Measurements from ENCODE around the gene ANKRD55. TPM values are rescaled to one million over a fixed set of nuclear protein-coding genes. Genes with fewer than 3 reads are reported as not detected.

ANKRD55 gene
- total and polyA plus RNA-seq, 2 of the 8 experiments (the other 6 are each of a cell fraction or from before 2014, with no cell fraction given): not detected

GRCh38 chr5:56282216-56282615 is 49.1 kb upstream of the ANKRD55 start:
- Histone ChIP-seq H3K4me3 (ENCODE audit: extremely low read depth in 1 of 4, insufficient read depth in 2 of 4, low read depth in 3 of 4, low read length in 4 of 4) (no peak overlapping the region), H3K23ac (ENCODE audit: insufficient read length) (no peak overlapping the region), H3K4me1 (replicated peaks in 1 of 4; ENCODE audit: control insufficient read depth in 3 of 4, insufficient read depth in 4 of 4, low read length in 3 of 4) (peaks cover 0 to 8% (median 0%) of the 10 kb centered on the region in 4 experiments; a peak in 2 of 7 replicates), H2BK5ac (ENCODE audit: low read depth, low read length) (no peak overlapping the region), H3K9ac (replicated peaks in 1 of 4; ENCODE audit: extremely low read depth in 1 of 4, low read depth in 3 of 4, low read length in 3 of 4) (no peak overlapping the region), H2BK15ac (ENCODE audit: low read length) (no peak overlapping the region), H3K18ac (ENCODE audit: extremely low read depth, low read length) (no peak overlapping the region), H3K4me2 (ENCODE audit: insufficient read depth in 1 of 2, low read depth in 2 of 2, low read length in 2 of 2) (no peak overlapping the region), H3K79me1 (ENCODE audit: low read depth, low read length) (no peaks in the 10 kb centered on the region), H4K5ac (ENCODE audit: insufficient read length, low read depth, low read length) (no peak overlapping the region), H2AFZ (ENCODE audit: low read length) (no peak overlapping the region), H3K36me3 (ENCODE audit: control insufficient read depth in 2 of 4, insufficient read depth in 4 of 4, low read length in 3 of 4) (no peaks in the 10 kb centered on the region), H3K14ac (ENCODE audit: insufficient read length) (no peak overlapping the region), H3K27me3 (replicated peaks in 1 of 4; ENCODE audit: control insufficient read depth in 3 of 4, extremely low read depth in 1 of 4, insufficient read depth in 3 of 4, low read length in 3 of 4) (no peaks in the 10 kb centered on the region), H2BK120ac (replicated peaks; ENCODE audit: low read depth, low read length) (no peak overlapping the region), H3K9me3 (ENCODE audit: insufficient read depth in 2 of 2, low read depth in 1 of 2, low read length in 1 of 2) (0 out of 4 replicates have a peak, but pooled peaks cover 0 to 2% of the 10 kb centered on the region in 2 experiments), H4K91ac (replicated peaks; ENCODE audit: insufficient read length, low read length) (no peak overlapping the region), H3K56ac (replicated peaks; ENCODE audit: insufficient read length, low read depth, low read length) (no peak overlapping the region), H4K20me1 (replicated peaks in 1 of 2; ENCODE audit: control insufficient read depth in 1 of 2, insufficient read depth in 2 of 2, low read length in 2 of 2) (no peaks in the 10 kb centered on the region), H4K8ac (ENCODE audit: extremely low read depth, insufficient read depth, low read length) (no peak overlapping the region), H2BK12ac (ENCODE audit: low read depth, low read length) (no peak overlapping the region), H3K79me2 (ENCODE audit: control insufficient read depth in 1 of 2, insufficient read depth in 2 of 2, low read length in 2 of 2) (no peaks in the 10 kb centered on the region), H2AK5ac (ENCODE audit: low read depth, low read length) (no peak overlapping the region), H2BK20ac (ENCODE audit: low read length) (no peak overlapping the region), H3K27ac (ENCODE audit: low read depth, low read length) (no peak overlapping the region), H3K23me2 (ENCODE audit: low read depth, low read length) (no peaks in the 10 kb centered on the region), H3K4ac (replicated peaks; ENCODE audit: insufficient read length, low read depth, low read length) (no peak overlapping the region)
- FAIRE-seq (no peak), DNase-seq (ENCODE audit: low read depth in 1 of 2, low spot score in 2 of 2) (no peak)
- WGBS, 2 experiments (ENCODE audit: extremely low coverage in 1 of 2, insufficient coverage in 1 of 2, insufficient read length in 1 of 2, insufficient replicate concordance in 2 of 2, low coverage in 1 of 2, low lambda C conversion rate in 2 of 2, missing lambda C conversion rate in 1 of 2): 100% methylated on average over 1 of the region's 1 CpG; no CpG with 5 or more reads in 1 of the 2 experiments
- CTCF ChIA-PET (ENCODE audit: partially characterized antibody): interaction anchor here (0.6 to 2.1 kb wide), 2 partner anchors 12 to 18 kb away, joined by 3 to 16 read pairs; no protein-coding TSS in a partner anchor
- TF ChIP-seq SUZ12 (IDR thresholded peaks at IDR 0.05; ENCODE audit: low read length) (no peak), FOSL1 (IDR thresholded peaks at IDR 0.05; ENCODE audit: insufficient read depth, low read depth, low read length) (no peak), CREB1 (IDR thresholded peaks at IDR 0.05) (no peak), BACH1 (IDR thresholded peaks at IDR 0.05; ENCODE audit: low read length) (no peak)
- POLR2A ChIA-PET (ENCODE audit: partially characterized antibody): no interaction called here
